ENCODE data around the gene PGAM5.

GRCh38 chr12:132716356-132716755 is 5.7 kb downstream of the PGAM5 start:
- TF ChIP-seq CTCF (IDR thresholded peaks at IDR 0.05) (no peak), POLR2AphosphoS5 (IDR thresholded peaks at IDR 0.05) (no peak), EP300 (IDR thresholded peaks at IDR 0.05; ENCODE audit: low read depth) (no peak)

Data from transverse colon (tissue), 4 donors.